Breast epithelium (tissue), 4 donors: ENCODE results near the gene FAM170B. TPM values are rescaled to one million over a fixed set of nuclear protein-coding genes. Genes with fewer than 3 reads are reported as not detected.

Source experiments
- DNase-seq, 2 donors: peaks; one replicate each; pipeline ENCODE4 v3.0.0-alpha.2; 2019; ENCODE audit warnings: low spot score in 2 of 2
- H3K27ac ChIP-seq, 2 donors: fragments of 200-600 bp; sonication (generic) in 1 of 2; one replicate each; pipeline ENCODE4 v1.5.1; 2016 to 2019; ENCODE audit warnings: mild to moderate bottlenecking in 1 of 2
- H3K27me3 ChIP-seq, 2 donors: fragments of 200-600 bp; sonication (generic) in 1 of 2; one replicate each; pipeline versions ENCODE4 v1.5.1 to v1.6.0; 2017 to 2019; ENCODE audit warnings: control low read depth in 1 of 2, mild to moderate bottlenecking in 1 of 2
- H3K36me3 ChIP-seq: fragments of 200-600 bp; one replicate; pipeline ENCODE4 v1.5.1; 2019
- H3K4me1 ChIP-seq, 2 donors: fragments of 200-600 bp; sonication (generic); one replicate each; pipeline ENCODE4 v1.5.1; 2016 to 2019; ENCODE audit warnings: control low read depth in 1 of 2
- H3K4me3 ChIP-seq, 3 donors: fragments of 200-600 bp; sonication (generic); 1 replicate in 2 of 3; 2 replicates in 1 of 3; pipeline ENCODE4 v1.5.1; 2016 to 2019; ENCODE audit warnings: mild to moderate bottlenecking in 3 of 3, moderate library complexity in 2 of 3
- H3K9me3 ChIP-seq, 2 donors: fragments of 200-600 bp; sonication (generic) in 1 of 2; one replicate each; pipeline ENCODE4 v1.5.1; 2016 to 2019; ENCODE audit warnings: control low read depth in 1 of 2
- CTCF ChIP-seq, 3 donors: fragments of 450-650 bp; IDR thresholded peaks; one replicate each; pipeline ENCODE4 v1.5.1; 2016 to 2017; ENCODE audit warnings: antibody characterized with exemption in 3 of 3, mild to moderate bottlenecking in 3 of 3, moderate library complexity in 3 of 3
- POLR2A ChIP-seq: fragments of 450-650 bp; IDR thresholded peaks from one replicate; pipeline ENCODE4 v1.6.1; 2016; ENCODE audit warnings: antibody characterized with exemption, mild to moderate bottlenecking, moderate library complexity
- POLR2AphosphoS5 ChIP-seq, 3 donors: sonication (generic); formaldehyde crosslinking; IDR thresholded peaks; one replicate each; pipeline ENCODE4 v1.6.1; 2017; ENCODE audit warnings: antibody characterized with exemption in 3 of 3
- intact Hi-C: fragments of 100-400 bp; cut with DNase I; formaldehyde crosslinking; loops from one replicate; pipeline ENCODE4 v1.15.1; 2023; ENCODE audit warnings: low total_unique reads
- total RNA-seq, 3 donors: library from RNA; depleted of rRNA; stranded (reverse); fragments of >200 nt; gene quantifications; one replicate each; pipeline ENCODE4 v1.1.0, GENCODE V29; 2016

FAM170B gene
- total RNA-seq, 3 donors from 2014 or later, result not detected

DNA sequence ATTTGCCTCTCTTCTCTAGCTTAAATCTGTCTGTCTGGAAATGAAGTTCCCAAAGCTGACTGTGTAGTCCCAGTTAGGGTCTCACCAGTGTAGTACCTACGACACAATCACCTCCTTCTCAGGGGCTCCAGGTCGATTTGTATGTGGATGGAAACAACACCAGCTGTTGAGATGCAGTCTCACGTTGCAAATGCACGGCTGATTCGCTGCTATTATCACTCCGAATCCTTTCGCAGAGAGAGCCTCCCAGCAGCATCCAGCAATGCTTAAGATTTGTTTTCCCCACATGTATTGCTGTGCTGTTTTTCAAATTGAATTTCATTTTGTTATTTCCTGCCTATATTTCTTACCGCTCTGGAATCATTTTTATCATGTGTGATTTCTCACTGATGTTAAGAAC is 34.8 kb downstream of the FAM170B start:
- TF ChIP-seq CTCF (IDR thresholded peaks at IDR 0.05) (no peak), POLR2A (no peak), POLR2AphosphoS5 (IDR thresholded peaks at IDR 0.05) (no peak)
- intact Hi-C loops, result no loop called here
- Histone ChIP-seq H3K4me3 (no peak overlapping the region), H3K4me1 (no peaks in the 10 kb centered on the region), H3K27me3 (no peaks in the 10 kb centered on the region), H3K36me3 (no peaks in the 10 kb centered on the region), H3K27ac (no peak overlapping the region), H3K9me3 (no peaks in the 10 kb centered on the region)
- no peak for DNase-seq

DNA sequence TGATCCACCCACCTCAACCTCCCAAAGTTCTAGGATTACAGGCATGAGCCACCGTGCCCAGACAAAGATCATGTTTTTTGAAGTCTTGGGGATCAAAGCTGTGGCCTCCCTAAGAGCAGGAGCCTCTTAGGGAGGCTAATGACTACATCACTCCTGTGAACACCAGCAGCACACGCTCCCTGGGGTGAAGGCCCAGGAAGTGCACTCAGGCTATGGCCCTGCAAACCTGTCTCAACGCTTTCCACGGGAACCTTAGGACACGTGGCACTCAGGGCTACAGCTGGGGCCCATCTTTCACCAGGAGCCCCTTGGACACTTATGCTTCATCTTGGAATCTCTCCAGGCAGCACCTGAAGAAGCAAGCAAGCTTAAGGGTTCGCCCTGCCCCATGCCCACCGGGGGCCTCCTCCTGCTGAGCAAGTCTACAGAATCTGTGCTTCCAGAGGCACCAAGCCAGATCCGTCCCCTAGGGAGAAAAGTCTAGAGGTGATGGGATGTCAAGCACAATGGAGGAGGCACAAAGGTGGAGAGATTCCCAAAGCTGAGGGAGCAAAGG is 36.9 kb downstream of the FAM170B start:
- no peaks in the 10 kb centered on the region for H3K27me3 ChIP-seq
- H3K9me3 ChIP-seq, result no peaks in the 10 kb centered on the region
- H3K4me3 ChIP-seq, result no peak overlapping the region
- no peak for TF ChIP-seq POLR2AphosphoS5 (IDR thresholded peaks at IDR 0.05)
- TF ChIP-seq CTCF (IDR thresholded peaks at IDR 0.05), result no peak
- TF ChIP-seq POLR2A, result no peak
- H3K27ac ChIP-seq, result no peak overlapping the region
- DNase-seq, result no peak
- intact Hi-C loops, result loop anchor here (1.0 kb wide), 1 partner anchor 43 kb away; no protein-coding TSS in a partner anchor
- no peaks in the 10 kb centered on the region for H3K4me1 ChIP-seq
- no peaks in the 10 kb centered on the region for H3K36me3 ChIP-seq

DNA sequence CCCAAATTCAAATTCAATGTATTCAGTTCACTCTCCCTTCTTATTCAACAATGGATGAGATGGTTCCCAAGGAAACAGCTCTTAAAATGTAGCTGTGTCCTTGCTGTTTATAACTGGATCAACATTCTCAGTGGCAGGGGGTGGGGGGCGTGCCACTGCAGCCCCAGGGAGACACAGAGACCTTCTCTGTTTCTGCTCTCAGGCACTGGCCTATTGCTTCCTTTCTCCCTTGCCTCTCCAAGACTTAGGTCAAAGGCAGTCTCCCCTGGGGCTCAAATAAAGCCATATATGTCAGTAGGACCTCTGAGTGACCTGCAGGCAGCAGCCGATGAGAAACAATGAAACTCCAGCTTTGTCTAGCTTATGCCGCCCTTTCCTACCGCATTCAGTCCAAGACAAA is 39.2 kb downstream of the FAM170B start:
- no peaks in the 10 kb centered on the region for H3K4me1 ChIP-seq
- H3K27ac ChIP-seq, result no peak overlapping the region
- no peaks in the 10 kb centered on the region for H3K9me3 ChIP-seq
- no peak for TF ChIP-seq POLR2AphosphoS5 (IDR thresholded peaks at IDR 0.05)
- no peak for TF ChIP-seq CTCF (IDR thresholded peaks at IDR 0.05)
- TF ChIP-seq POLR2A, result no peak
- no peaks in the 10 kb centered on the region for H3K36me3 ChIP-seq
- intact Hi-C loops, result no loop called here
- no peak for DNase-seq
- H3K4me3 ChIP-seq, result no peak overlapping the region
- no peaks in the 10 kb centered on the region for H3K27me3 ChIP-seq

GRCh38 chr10:49093922-49094321 is 39.9 kb downstream of the FAM170B start:
- no peaks in the 10 kb centered on the region for H3K9me3 ChIP-seq
- no peaks in the 10 kb centered on the region for H3K36me3 ChIP-seq
- intact Hi-C loops, result no loop called here
- H3K4me3 ChIP-seq, result no peak overlapping the region
- H3K27ac ChIP-seq, result no peak overlapping the region
- H3K27me3 ChIP-seq, result no peaks in the 10 kb centered on the region
- TF ChIP-seq CTCF (IDR thresholded peaks at IDR 0.05), result no peak
- TF ChIP-seq POLR2A, result no peak
- TF ChIP-seq POLR2AphosphoS5 (IDR thresholded peaks at IDR 0.05), result no peak
- H3K4me1 ChIP-seq, result no peaks in the 10 kb centered on the region
- DNase-seq, result no peak

DNA sequence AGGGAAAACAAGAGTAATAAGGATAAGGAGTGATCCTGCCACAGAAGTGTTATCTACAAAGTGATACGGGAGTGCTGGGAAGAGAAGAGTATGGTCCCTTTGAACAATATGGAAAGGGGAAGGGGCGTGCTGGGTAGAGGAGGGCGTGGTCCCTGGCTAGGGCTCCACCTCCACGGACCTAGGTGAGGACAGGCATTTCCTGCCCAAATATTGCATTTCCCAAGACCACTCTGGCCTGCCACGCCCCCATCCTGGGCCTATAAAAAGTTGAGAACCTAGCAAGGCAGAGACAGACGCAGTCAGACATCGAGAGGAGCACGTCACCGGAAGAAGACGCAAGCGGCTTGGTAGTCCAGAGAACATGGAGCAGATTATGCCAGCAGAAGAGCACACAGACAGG is 41.3 kb downstream of the FAM170B start:
- TF ChIP-seq POLR2AphosphoS5 (IDR thresholded peaks at IDR 0.05), result no peak
- no peak for TF ChIP-seq CTCF (IDR thresholded peaks at IDR 0.05)
- TF ChIP-seq POLR2A, result no peak
- Histone ChIP-seq H3K27ac (no peak overlapping the region), H3K27me3 (no peaks in the 10 kb centered on the region), H3K9me3 (no peaks in the 10 kb centered on the region), H3K4me1 (no peaks in the 10 kb centered on the region), H3K4me3 (no peak overlapping the region), H3K36me3 (no peaks in the 10 kb centered on the region)
- intact Hi-C loops, result no loop called here
- no peak for DNase-seq
